ENCODE results near the gene GJA5.
A peak's percentile ranks its signal among the peaks of the same experiment; 100 is the strongest.

The GJA5 gene

GRCh38 chr1:147729315-147729714 is 31.1 kb downstream of the GJA5 start:
- no peak for DNase-seq (ENCODE audit: low spot score)

- no peak for DNase-seq (ENCODE audit: low spot score)
Observed at GRCh38 chr1:147726168-147726567, 34.2 kb downstream of the GJA5 start.

- no peak for DNase-seq (ENCODE audit: low spot score)
Observed at GRCh38 chr1:147725685-147726084, 34.7 kb downstream of the GJA5 start.

GRCh38 chr1:147723691-147724323 is 36.6 kb downstream of the GJA5 start:
- peak; percentile 17 for DNase-seq (ENCODE audit: low spot score)

- no peak for DNase-seq (ENCODE audit: low spot score)
Observed at GRCh38 chr1:147722124-147722523, 38.3 kb downstream of the GJA5 start.

GRCh38 chr1:147721716-147722115 is 38.7 kb downstream of the GJA5 start:
- DNase-seq (ENCODE audit: low spot score), result no peak

GRCh38 chr1:147720557-147720956 is 39.8 kb downstream of the GJA5 start:
- no peak for DNase-seq (ENCODE audit: low spot score)

- no peak for DNase-seq (ENCODE audit: low spot score)
Observed at GRCh38 chr1:147719711-147720225, 40.6 kb downstream of the GJA5 start.

- DNase-seq (ENCODE audit: low spot score), result no peak
Observed at GRCh38 chr1:147719029-147719698, 41.2 kb downstream of the GJA5 start.

GRCh38 chr1:147717706-147718097 is 42.7 kb downstream of the GJA5 start:
- DNase-seq (ENCODE audit: low spot score), result no peak

GRCh38 chr1:147717051-147717705 is 43.2 kb downstream of the GJA5 start:
- DNase-seq (ENCODE audit: low spot score), result no peak

GRCh38 chr1:147712605-147713004 is 47.8 kb downstream of the GJA5 start:
- DNase-seq (ENCODE audit: low spot score), result no peak

All from cerebellar cortex (tissue), 1 donor.